Measurements from ENCODE around the gene NOSTRIN.

The NOSTRIN gene

DNA sequence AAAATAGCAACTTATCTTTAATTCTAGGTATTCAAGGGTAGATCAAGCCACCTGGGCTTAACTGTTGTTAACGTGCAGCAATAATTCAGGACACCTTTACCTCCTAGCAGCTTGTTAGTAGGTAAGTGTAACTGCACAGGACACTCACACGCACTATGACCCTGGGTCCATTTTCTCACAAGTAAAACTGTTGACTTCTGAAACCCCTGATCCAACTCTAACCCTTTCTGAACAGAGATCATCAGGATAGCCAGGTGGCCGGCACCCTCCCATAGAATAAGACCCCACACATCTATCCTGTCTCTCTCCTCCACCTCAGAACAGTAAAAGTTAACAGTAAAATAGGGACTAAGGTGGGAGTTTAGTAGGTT lies 87.2 kb downstream of the NOSTRIN start:
- no peak for DNase-seq

DNA sequence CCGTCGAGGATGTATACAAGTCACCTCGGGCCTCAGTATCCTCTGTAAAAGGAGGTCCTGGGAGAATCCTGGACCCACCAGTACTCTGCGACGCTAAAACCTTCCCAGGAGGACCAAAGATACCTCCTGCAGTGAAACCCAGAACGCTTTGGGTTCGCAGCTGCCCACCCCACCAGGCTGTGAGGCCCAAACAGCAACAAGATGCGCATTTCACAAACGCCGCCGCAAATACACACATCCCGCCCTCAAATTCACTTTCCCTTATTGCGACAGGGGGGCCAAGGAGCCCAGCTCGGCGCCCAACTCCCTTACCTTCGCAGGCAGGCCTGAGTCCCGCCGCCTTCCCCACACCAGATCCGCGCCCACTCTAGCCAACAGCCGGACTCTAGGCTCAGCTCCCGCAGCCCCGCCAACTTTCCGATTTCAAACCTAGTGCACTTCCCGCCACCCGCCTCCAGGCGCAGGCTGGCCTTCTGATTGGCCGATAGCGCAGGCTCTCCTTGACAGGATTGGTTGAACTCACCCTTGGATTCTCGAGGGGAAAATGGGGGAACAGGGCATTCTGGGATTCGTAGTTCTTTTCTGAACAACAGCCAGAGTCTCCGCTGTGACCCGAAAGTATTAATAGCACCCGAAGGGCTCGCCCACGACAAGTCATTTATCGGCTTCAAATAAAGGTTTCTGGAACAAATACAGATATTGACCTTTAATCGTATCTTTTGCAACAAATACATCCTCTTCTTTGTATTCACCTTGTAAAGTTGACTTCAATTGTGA lies 87.8 kb downstream of the NOSTRIN start, which contains the start of gene SPC25:
SPC25 (minus strand) TSS at position 425 of the 777 bp plus-strand sequence. CDS start 911 bp downstream, outside the sequence.
- peak; percentile 93 for DNase-seq

DNA sequence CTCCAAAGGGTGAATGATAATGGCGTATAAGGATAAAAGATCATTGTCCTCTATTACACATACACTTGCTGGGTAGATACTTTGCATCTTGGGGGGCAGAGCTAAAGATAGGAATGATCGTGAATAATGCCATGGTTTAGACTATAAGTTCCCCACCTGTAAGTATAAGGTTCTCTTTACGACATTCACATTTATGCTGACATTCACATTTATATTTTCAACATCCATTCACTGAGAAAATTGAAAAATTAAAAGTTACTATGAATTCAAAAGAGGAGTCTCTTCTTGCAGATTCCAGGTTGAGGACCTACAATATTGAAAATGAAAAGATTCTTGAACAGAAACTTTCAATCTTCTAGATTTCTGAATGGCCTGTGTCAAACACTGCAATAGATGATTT lies 89.9 kb downstream of the NOSTRIN start:
- DNase-seq = no peak

DNA sequence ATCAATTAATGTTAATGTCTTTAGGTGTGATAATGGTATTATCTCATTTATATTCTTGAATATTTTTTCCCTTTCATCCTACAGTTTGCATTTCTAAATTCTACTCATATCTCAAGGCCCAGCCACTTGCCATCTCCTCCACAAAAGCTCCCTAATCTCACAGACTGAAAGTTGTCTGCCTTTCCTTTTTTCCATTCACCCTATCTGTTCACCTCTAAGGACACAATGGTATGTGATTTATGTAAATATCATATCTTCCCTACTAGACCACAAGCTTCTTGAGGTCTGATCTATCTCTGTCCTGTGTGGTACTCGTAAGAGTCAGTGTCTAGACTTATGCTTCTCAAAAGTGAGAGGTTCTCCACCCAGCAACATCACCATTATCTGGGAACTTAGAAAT lies 91.7 kb downstream of the NOSTRIN start:
- no peak for DNase-seq

DNA sequence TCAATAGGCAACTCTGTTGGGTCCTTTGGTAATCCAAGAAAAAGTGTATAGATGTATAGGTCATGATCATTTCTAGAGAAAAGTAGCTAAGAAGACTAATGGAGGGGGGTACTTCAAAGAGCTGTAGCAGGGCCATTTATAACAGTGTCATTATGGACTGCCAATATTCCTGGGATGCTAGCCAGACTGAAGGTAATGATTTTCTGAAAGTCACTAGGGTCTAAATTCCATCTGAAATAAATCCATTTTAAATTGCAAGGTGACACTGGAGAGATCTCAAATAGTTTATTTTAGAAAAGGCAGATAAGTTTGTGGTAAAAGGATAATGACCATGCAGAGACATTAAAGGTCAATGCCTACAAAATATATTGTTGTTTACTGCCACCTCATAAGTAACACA lies 92.3 kb downstream of the NOSTRIN start:
- DNase-seq = no peak

DNA sequence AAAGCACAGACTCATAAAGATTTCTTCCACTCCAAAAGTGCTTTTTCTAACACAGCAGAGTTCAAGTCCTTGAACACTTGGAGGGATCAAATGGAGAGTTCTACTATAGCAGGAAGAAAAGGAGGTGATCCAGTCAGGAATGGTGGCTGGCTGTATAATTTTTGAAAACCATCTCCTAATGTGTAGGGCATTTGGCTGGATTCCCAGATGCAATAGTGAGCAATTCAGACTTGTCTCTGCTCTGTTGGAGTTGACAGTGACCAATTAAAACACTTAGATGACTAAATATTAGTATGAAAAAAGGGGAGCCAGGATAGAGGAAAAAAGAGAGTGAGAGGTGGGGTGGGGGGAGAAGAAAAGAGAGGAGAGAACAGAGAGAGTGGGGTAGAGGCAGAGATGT lies 93.3 kb downstream of the NOSTRIN start:
- DNase-seq = no peak

DNA sequence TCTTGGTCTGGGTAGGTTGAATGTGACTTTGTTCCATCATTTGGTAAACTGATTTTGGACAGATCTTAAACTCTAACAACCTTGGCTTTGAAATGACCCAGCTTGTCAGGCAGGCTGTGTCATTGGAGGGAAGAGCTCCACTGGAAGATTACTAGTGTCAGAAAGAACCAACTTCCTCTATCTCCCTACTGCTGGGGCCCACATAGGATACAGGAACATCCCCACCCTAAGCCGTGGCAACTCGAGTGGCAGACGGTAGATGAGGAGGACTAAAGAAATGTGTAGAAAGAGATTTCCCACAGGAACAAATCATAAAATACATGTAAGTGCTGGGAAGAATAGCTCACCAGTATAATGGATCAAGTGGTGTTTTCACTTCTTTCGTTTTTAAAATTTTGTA lies 94.3 kb downstream of the NOSTRIN start:
- no peak for DNase-seq

DNA sequence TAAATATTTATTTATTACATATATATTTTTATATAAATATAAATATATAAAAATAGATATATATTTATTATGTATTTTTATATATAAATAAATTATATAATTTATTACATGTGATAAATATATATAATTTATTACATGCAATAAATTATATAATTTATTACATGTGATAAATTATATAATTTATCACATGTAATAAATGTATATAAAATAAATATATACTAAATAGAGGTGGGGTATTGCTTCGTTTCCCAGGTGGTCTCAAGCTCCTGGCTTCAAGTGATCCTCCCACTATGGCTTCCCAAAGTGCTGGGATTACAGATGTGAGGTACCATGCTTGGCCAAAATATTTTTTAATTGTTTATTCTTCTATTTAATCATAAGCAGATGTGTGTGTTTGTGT lies 95.0 kb downstream of the NOSTRIN start:
- no peak for DNase-seq

DNA sequence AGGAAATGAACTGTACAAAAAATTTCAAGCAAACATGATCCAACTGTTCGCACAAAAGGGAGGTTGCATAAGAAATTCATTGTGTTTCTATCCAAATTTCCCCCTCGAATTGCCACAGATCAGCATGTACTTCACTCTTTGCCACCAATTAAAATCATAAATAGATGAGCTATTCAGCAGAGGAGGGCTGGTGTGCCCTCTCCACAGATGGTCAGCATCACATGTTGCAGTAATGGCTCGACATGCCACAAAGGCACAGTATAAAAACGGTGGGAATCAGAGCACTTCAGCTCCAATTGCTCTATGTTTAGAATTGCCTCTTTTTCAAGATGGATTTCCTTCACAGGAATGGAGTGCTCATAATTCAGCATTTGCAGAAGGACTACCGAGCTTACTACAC lies 98.6 kb downstream of the NOSTRIN start, which contains the start of gene G6PC2:
G6PC2 (plus strand) TSS at position 289 of the 400 bp plus-strand sequence; CDS start at position 330, 41 bp downstream.
- DNase-seq = no peak

DNA sequence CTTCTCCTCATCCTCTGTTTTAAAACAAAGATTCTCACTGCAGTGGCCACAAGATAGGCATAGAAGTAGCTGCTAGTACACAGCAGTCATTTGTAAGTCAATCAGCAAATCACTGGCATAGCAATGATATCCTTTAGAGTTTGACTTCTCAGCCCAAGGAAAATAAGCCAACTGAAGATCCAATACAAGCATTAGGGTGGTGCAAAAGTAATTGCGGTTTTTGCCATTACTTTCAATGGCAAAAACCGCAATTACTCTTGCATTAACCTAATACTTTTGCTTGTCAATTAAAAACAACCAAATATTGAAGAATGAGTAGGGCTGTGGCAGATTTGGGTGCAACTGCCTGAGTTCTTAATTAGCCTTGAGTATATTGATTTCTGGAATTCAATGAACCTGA lies 101.5 kb downstream of the NOSTRIN start:
- DNase-seq = no peak

DNA sequence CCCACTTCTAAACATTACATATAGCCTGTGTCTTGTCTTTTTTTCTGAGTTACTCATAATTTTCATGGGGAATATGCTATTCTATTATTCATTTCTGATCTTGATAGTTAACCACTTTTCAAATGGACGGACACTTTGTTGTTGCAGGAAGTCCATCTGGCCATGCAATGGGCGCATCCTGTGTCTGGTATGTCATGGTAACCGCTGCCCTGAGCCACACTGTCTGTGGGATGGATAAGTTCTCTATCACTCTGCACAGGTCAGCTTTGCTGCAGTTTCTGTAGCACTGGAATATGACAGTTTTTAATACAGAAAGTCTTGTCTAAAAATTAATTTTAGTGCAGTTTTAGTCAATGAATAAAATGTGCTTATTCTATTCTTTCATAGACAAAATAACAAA lies 101.9 kb downstream of the NOSTRIN start:
- DNase-seq = no peak

DNA sequence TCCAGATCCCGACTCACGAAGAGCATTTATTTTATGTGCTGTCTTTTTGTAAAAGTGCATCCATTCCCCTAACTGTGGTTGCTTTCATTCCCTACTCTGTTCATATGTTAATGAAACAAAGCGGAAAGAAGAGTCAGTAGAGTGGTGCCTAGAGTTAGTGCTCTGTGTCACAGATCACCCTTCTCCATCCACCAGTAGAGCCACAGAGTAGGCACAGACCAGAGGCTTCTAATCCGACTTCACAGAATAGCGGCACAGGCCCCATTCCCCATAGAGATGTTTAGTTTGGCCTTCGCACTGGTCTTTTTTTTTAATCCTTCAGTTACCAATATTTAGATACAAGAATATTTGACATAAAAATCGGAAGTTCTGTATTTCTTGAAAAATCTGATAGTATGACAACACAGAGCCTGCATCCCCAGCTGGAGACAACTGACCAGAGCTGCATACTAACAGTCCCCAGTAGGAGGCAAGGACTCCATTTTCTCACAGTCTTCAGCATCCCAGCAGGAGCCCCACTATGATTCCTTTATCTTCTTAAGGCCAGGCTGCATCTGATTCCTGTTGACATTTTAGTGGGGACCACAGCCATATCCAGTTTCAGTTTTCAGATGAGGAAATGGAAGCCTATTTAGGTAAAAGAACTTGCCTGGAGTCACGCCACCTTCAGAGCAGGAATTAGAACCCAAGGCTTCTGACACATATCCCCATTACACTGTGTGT lies 105.7 kb downstream of the NOSTRIN start:
- no peak for DNase-seq

DNA sequence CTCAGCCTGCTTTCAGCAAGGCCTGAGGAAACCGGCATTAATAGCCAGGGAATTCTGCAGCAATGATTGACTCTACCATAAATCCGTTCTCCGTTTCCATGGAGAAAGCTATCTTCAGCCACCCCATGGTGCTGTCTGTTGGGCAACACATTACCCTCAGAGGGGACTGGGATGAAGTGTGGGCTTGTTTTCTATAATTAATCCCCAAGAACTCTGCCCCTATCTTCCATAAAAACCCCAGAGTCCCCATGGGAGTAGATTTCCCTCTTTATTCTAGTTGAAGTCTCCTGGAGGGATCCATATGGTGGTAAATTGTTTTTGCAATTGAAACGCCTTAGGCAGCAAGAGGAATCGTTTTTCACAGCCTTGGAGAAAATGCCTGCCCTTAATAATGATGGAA lies 107.9 kb downstream of the NOSTRIN start:
- DNase-seq = no peak

DNA sequence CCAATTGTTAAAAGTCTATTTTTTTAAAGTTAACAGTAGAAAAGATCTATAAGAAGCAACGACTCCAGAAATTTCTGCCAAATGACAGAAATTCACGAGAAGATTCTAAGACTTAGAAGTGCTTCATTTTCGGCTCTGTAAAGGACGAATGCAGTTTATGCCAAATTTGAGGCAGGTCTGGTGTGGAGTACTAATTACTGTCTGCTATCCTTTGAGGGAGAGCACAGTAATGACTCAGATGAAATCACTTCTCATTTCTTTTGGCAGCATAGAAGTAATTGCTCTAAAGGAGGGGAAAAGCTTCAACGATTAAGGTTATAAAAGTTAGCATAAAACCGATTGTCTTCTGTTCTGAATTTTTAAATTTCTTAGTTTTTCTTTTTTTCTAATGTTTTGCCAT lies 110.0 kb downstream of the NOSTRIN start:
- DNase-seq = no peak

DNA sequence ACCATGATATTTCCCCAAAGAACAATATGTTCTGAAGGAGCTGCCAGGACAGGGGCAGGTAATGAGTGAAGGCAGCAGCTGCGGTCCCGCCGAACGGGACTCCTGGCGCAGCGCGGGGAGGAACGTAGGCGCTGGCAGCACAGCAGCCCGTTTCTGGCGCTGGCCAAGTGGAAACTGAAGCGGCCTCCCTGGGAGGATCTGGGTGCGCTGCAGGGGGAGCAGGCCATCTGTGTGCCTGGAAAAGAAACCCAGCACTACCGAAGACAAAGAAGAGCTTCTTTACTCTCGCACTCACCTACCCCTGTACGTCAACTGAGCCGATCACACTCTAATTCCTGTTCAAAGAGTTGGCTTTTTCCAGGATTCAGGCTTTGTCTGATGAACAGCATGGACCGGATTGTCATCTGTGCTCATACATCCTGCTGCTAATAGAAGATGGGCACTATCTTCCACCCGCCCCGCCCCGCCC lies 110.5 kb downstream of the NOSTRIN start:
- no peak for DNase-seq

DNA sequence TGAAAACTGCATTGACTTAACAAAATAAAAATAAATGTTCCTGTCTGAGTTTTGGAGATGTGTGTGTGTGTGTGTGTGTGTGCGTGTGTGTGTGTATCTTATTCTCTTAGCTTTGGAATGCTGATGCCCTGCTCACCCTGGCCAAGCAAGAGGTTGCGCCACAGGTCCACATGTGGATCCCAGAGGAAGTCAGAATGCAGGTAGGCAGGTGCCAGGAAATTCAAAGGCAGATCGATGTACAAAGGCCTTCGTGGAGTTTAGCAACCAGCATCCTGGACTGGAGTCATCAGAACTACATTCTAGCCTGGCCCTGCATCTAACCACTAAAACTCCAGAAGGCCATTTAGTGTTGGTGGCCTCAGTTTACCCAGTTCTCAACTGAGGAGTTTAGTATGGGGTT lies 111.1 kb downstream of the NOSTRIN start:
- DNase-seq = no peak
